Peyer's patch (tissue), 4 donors: ENCODE data around the gene OSGEPL1.

Source experiments
- CTCF ChIP-seq, 6 experiments: fragments of 450-650 bp in 4 of 6; fragments of 200-600 bp in 2 of 6; sonication (generic) in 1 of 6; IDR thresholded peaks; one replicate each; pipeline ENCODE4 v1.5.1; 2017 to 2019; ENCODE audit warnings: antibody characterized with exemption in 6 of 6, mild to moderate bottlenecking in 3 of 6, moderate library complexity in 1 of 6
- POLR2A ChIP-seq, 2 donors: fragments of 450-650 bp; IDR thresholded peaks; one replicate each; pipeline ENCODE4 v1.5.1; 2017; ENCODE audit warnings: antibody characterized with exemption in 2 of 2, mild to moderate bottlenecking in 2 of 2, moderate library complexity in 2 of 2

GRCh38 chr2:189709501-189710221 lies 52.9 kb downstream of the OSGEPL1 start:
- TF ChIP-seq POLR2A (IDR thresholded peaks at IDR 0.05) (no peak), CTCF (IDR thresholded peaks at IDR 0.05) (no peak)
